ENCODE measurements around the gene CCL4L2.
"Not testable (repeated sequence)": the region's sequence is repeated elsewhere in the genome, so short reads cannot be mapped to it uniquely, and the experiment has no call there.

The CCL4L2 gene

GRCh38 chr17:36210439-36211211 lies at the start of gene CCL4L2:
Gene CCL4L2 (plus strand): TSS chr17:36211063.
- DNase-seq = not testable (repeated sequence)

GRCh38 chr17:36168836-36169235 lies 42.0 kb upstream of the CCL4L2 start:
- not testable (repeated sequence) for DNase-seq

- DNase-seq = not testable (repeated sequence)
Measured at GRCh38 chr17:36176536-36176935, 34.3 kb upstream of the CCL4L2 start, which contains the start of gene TBC1D3B. Gene TBC1D3B (minus strand): TSS chr17:36176636. CDS start chr17:36175050, 1,586 bp downstream.

- not testable (repeated sequence) for DNase-seq
Measured at GRCh38 chr17:36181446-36182175, 29.3 kb upstream of the CCL4L2 start.

- DNase-seq = no peak
Measured at GRCh38 chr17:36182176-36183000, 28.5 kb upstream of the CCL4L2 start.

- no peak for DNase-seq
Measured at GRCh38 chr17:36183001-36183971, 27.6 kb upstream of the CCL4L2 start.

GRCh38 chr17:36184023-36184765 lies 26.7 kb upstream of the CCL4L2 start:
- no peak for DNase-seq

- DNase-seq = no peak
Measured at GRCh38 chr17:36185416-36185815, 25.4 kb upstream of the CCL4L2 start.

GRCh38 chr17:36186810-36187763 lies 23.8 kb upstream of the CCL4L2 start:
- DNase-seq = not testable (repeated sequence)

- not testable (repeated sequence) for DNase-seq
Measured at GRCh38 chr17:36187943-36188665, 22.8 kb upstream of the CCL4L2 start.

GRCh38 chr17:36188891-36189306 lies 22.0 kb upstream of the CCL4L2 start:
- no peak for DNase-seq

GRCh38 chr17:36189993-36190392 lies 20.9 kb upstream of the CCL4L2 start:
- not testable (repeated sequence) for DNase-seq

GRCh38 chr17:36190549-36191330 lies 20.1 kb upstream of the CCL4L2 start:
- not testable (repeated sequence) for DNase-seq

GRCh38 chr17:36193216-36193775 lies 17.6 kb upstream of the CCL4L2 start:
- DNase-seq = no peak

GRCh38 chr17:36194147-36194831 lies 16.6 kb upstream of the CCL4L2 start:
- DNase-seq = not testable (repeated sequence)

GRCh38 chr17:36194832-36195433 lies 15.9 kb upstream of the CCL4L2 start:
- not testable (repeated sequence) for DNase-seq
